ENCODE data around the gene C1orf226. TPM values are rescaled to one million over a fixed set of nuclear protein-coding genes. Genes with fewer than 3 reads are reported as not detected.

Gene C1orf226
- total RNA-seq, 1 donor from 2014 or later, result 0.52 TPM

- Histone ChIP-seq H3K4me1 (ENCODE audit: control insufficient read depth in 3 of 3, insufficient read depth in 3 of 3, low read length in 3 of 3) (no peaks in the 10 kb centered on the region), H3K9ac (ENCODE audit: low read depth in 1 of 3, low read length in 3 of 3) (no peak overlapping the region), H3K27me3 (ENCODE audit: control insufficient read depth in 3 of 3, insufficient read depth in 3 of 3, low read length in 3 of 3) (peaks cover 0 to 3% (median 0%) of the 10 kb centered on the region in 3 donors), H3K27ac (ENCODE audit: low read depth, low read length) (no peak overlapping the region), H3K9me3 (ENCODE audit: control insufficient read depth in 3 of 3, low read length in 3 of 3) (no peaks in the 10 kb centered on the region), H3K4me3 (ENCODE audit: low read length in 3 of 3) (no peak overlapping the region), H3K36me3 (ENCODE audit: control insufficient read depth in 3 of 3, insufficient read depth in 3 of 3, low read length in 3 of 3) (no peaks in the 10 kb centered on the region)
These were observed 16.1 kb upstream of the C1orf226 start for GRCh38 chr1:162365284-162366020.

- no peaks in the 10 kb centered on the region for H3K36me3 ChIP-seq (ENCODE audit: control insufficient read depth in 3 of 3, insufficient read depth in 3 of 3, low read length in 3 of 3)
- H3K9me3 ChIP-seq (ENCODE audit: control insufficient read depth in 3 of 3, low read length in 3 of 3), result no peaks in the 10 kb centered on the region
- H3K9ac ChIP-seq (ENCODE audit: low read depth in 1 of 3, low read length in 3 of 3), result no peak overlapping the region
- H3K4me1 ChIP-seq (ENCODE audit: control insufficient read depth in 3 of 3, insufficient read depth in 3 of 3, low read length in 3 of 3), result no peaks in the 10 kb centered on the region
- H3K27ac ChIP-seq (ENCODE audit: low read depth, low read length), result no peak overlapping the region
- H3K4me3 ChIP-seq (ENCODE audit: low read length in 3 of 3), result no peak overlapping the region
- H3K27me3 ChIP-seq (ENCODE audit: control insufficient read depth in 3 of 3, insufficient read depth in 3 of 3, low read length in 3 of 3), result peaks cover 0 to 3% (median 0%) of the 10 kb centered on the region in 3 donors
These were observed 15.4 kb upstream of the C1orf226 start for GRCh38 chr1:162366149-162366548.

- Histone ChIP-seq H3K4me1 (ENCODE audit: control insufficient read depth in 3 of 3, insufficient read depth in 3 of 3, low read length in 3 of 3) (no peaks in the 10 kb centered on the region), H3K36me3 (ENCODE audit: control insufficient read depth in 3 of 3, insufficient read depth in 3 of 3, low read length in 3 of 3) (no peaks in the 10 kb centered on the region), H3K27me3 (ENCODE audit: control insufficient read depth in 3 of 3, insufficient read depth in 3 of 3, low read length in 3 of 3) (peaks cover 0 to 3% (median 0%) of the 10 kb centered on the region in 3 donors), H3K9me3 (ENCODE audit: control insufficient read depth in 3 of 3, low read length in 3 of 3) (no peaks in the 10 kb centered on the region), H3K27ac (ENCODE audit: low read depth, low read length) (no peak overlapping the region), H3K4me3 (ENCODE audit: low read length in 3 of 3) (peak overlapping the region; percentile 55 to 66 (median 59)), H3K9ac (ENCODE audit: low read depth in 1 of 3, low read length in 3 of 3) (peak overlapping the region in 1 of 3 donors; percentile 57)
These were observed 14.9 kb upstream of the C1orf226 start for GRCh38 chr1:162366671-162367070.

GRCh38 chr1:162367073-162367472, 14.5 kb upstream of the C1orf226 start:
- Histone ChIP-seq H3K4me1 (ENCODE audit: control insufficient read depth in 3 of 3, insufficient read depth in 3 of 3, low read length in 3 of 3) (no peaks in the 10 kb centered on the region), H3K36me3 (ENCODE audit: control insufficient read depth in 3 of 3, insufficient read depth in 3 of 3, low read length in 3 of 3) (no peaks in the 10 kb centered on the region), H3K9me3 (ENCODE audit: control insufficient read depth in 3 of 3, low read length in 3 of 3) (no peaks in the 10 kb centered on the region), H3K4me3 (ENCODE audit: low read length in 3 of 3) (peak overlapping the region; percentile 55 to 66 (median 59)), H3K27ac (ENCODE audit: low read depth, low read length) (no peak overlapping the region), H3K27me3 (ENCODE audit: control insufficient read depth in 3 of 3, insufficient read depth in 3 of 3, low read length in 3 of 3) (peaks cover 0 to 3% (median 0%) of the 10 kb centered on the region in 3 donors), H3K9ac (ENCODE audit: low read depth in 1 of 3, low read length in 3 of 3) (peak overlapping the region in 1 of 3 donors; percentile 57)

- H3K27ac ChIP-seq (ENCODE audit: low read depth, low read length), result no peak overlapping the region
- no peaks in the 10 kb centered on the region for H3K36me3 ChIP-seq (ENCODE audit: control insufficient read depth in 3 of 3, insufficient read depth in 3 of 3, low read length in 3 of 3)
- H3K4me1 ChIP-seq (ENCODE audit: control insufficient read depth in 3 of 3, insufficient read depth in 3 of 3, low read length in 3 of 3), result no peaks in the 10 kb centered on the region
- H3K27me3 ChIP-seq (ENCODE audit: control insufficient read depth in 3 of 3, insufficient read depth in 3 of 3, low read length in 3 of 3), result peaks cover 0 to 3% (median 0%) of the 10 kb centered on the region in 3 donors
- no peak overlapping the region for H3K9ac ChIP-seq (ENCODE audit: low read depth in 1 of 3, low read length in 3 of 3)
- no peak overlapping the region for H3K4me3 ChIP-seq (ENCODE audit: low read length in 3 of 3)
- H3K9me3 ChIP-seq (ENCODE audit: control insufficient read depth in 3 of 3, low read length in 3 of 3), result no peaks in the 10 kb centered on the region
These were observed 13.8 kb upstream of the C1orf226 start for GRCh38 chr1:162367772-162368171.

GRCh38 chr1:162368451-162368850, 13.1 kb upstream of the C1orf226 start:
- H3K27ac ChIP-seq (ENCODE audit: low read depth, low read length), result no peak overlapping the region
- no peaks in the 10 kb centered on the region for H3K4me1 ChIP-seq (ENCODE audit: control insufficient read depth in 3 of 3, insufficient read depth in 3 of 3, low read length in 3 of 3)
- H3K9ac ChIP-seq (ENCODE audit: low read depth in 1 of 3, low read length in 3 of 3), result no peak overlapping the region
- H3K4me3 ChIP-seq (ENCODE audit: low read length in 3 of 3), result no peak overlapping the region
- H3K9me3 ChIP-seq (ENCODE audit: control insufficient read depth in 3 of 3, low read length in 3 of 3), result no peaks in the 10 kb centered on the region
- H3K36me3 ChIP-seq (ENCODE audit: control insufficient read depth in 3 of 3, insufficient read depth in 3 of 3, low read length in 3 of 3), result no peaks in the 10 kb centered on the region
- H3K27me3 ChIP-seq (ENCODE audit: control insufficient read depth in 3 of 3, insufficient read depth in 3 of 3, low read length in 3 of 3), result peaks cover 0 to 3% (median 0%) of the 10 kb centered on the region in 3 donors

GRCh38 chr1:162369571-162369970, 12.0 kb upstream of the C1orf226 start:
- H3K9me3 ChIP-seq (ENCODE audit: control insufficient read depth in 3 of 3, low read length in 3 of 3), result no peaks in the 10 kb centered on the region
- no peak overlapping the region for H3K4me3 ChIP-seq (ENCODE audit: low read length in 3 of 3)
- no peaks in the 10 kb centered on the region for H3K36me3 ChIP-seq (ENCODE audit: control insufficient read depth in 3 of 3, insufficient read depth in 3 of 3, low read length in 3 of 3)
- H3K9ac ChIP-seq (ENCODE audit: low read depth in 1 of 3, low read length in 3 of 3), result no peak overlapping the region
- no peak overlapping the region for H3K27ac ChIP-seq (ENCODE audit: low read depth, low read length)
- H3K27me3 ChIP-seq (ENCODE audit: control insufficient read depth in 3 of 3, insufficient read depth in 3 of 3, low read length in 3 of 3), result peaks cover 0 to 3% (median 0%) of the 10 kb centered on the region in 3 donors
- no peaks in the 10 kb centered on the region for H3K4me1 ChIP-seq (ENCODE audit: control insufficient read depth in 3 of 3, insufficient read depth in 3 of 3, low read length in 3 of 3)

- H3K4me1 ChIP-seq (ENCODE audit: control insufficient read depth in 3 of 3, insufficient read depth in 3 of 3, low read length in 3 of 3), result no peaks in the 10 kb centered on the region
- peaks cover 0 to 3% (median 0%) of the 10 kb centered on the region in 3 donors for H3K27me3 ChIP-seq (ENCODE audit: control insufficient read depth in 3 of 3, insufficient read depth in 3 of 3, low read length in 3 of 3)
- no peak overlapping the region for H3K4me3 ChIP-seq (ENCODE audit: low read length in 3 of 3)
- no peaks in the 10 kb centered on the region for H3K36me3 ChIP-seq (ENCODE audit: control insufficient read depth in 3 of 3, insufficient read depth in 3 of 3, low read length in 3 of 3)
- no peak overlapping the region for H3K9ac ChIP-seq (ENCODE audit: low read depth in 1 of 3, low read length in 3 of 3)
- H3K27ac ChIP-seq (ENCODE audit: low read depth, low read length), result no peak overlapping the region
- H3K9me3 ChIP-seq (ENCODE audit: control insufficient read depth in 3 of 3, low read length in 3 of 3), result no peaks in the 10 kb centered on the region
These were observed 11.4 kb upstream of the C1orf226 start for GRCh38 chr1:162370161-162370560.

- peaks cover 0 to 3% (median 0%) of the 10 kb centered on the region in 3 donors for H3K27me3 ChIP-seq (ENCODE audit: control insufficient read depth in 3 of 3, insufficient read depth in 3 of 3, low read length in 3 of 3)
- H3K9me3 ChIP-seq (ENCODE audit: control insufficient read depth in 3 of 3, low read length in 3 of 3), result no peaks in the 10 kb centered on the region
- H3K4me3 ChIP-seq (ENCODE audit: low read length in 3 of 3), result no peak overlapping the region
- no peaks in the 10 kb centered on the region for H3K4me1 ChIP-seq (ENCODE audit: control insufficient read depth in 3 of 3, insufficient read depth in 3 of 3, low read length in 3 of 3)
- H3K9ac ChIP-seq (ENCODE audit: low read depth in 1 of 3, low read length in 3 of 3), result no peak overlapping the region
- no peak overlapping the region for H3K27ac ChIP-seq (ENCODE audit: low read depth, low read length)
- H3K36me3 ChIP-seq (ENCODE audit: control insufficient read depth in 3 of 3, insufficient read depth in 3 of 3, low read length in 3 of 3), result no peaks in the 10 kb centered on the region
These were observed 10.8 kb upstream of the C1orf226 start for GRCh38 chr1:162370721-162371120.

- Histone ChIP-seq H3K36me3 (ENCODE audit: control insufficient read depth in 3 of 3, insufficient read depth in 3 of 3, low read length in 3 of 3) (no peaks in the 10 kb centered on the region), H3K9me3 (ENCODE audit: control insufficient read depth in 3 of 3, low read length in 3 of 3) (no peaks in the 10 kb centered on the region), H3K27ac (ENCODE audit: low read depth, low read length) (no peak overlapping the region), H3K9ac (ENCODE audit: low read depth in 1 of 3, low read length in 3 of 3) (no peak overlapping the region), H3K4me3 (ENCODE audit: low read length in 3 of 3) (no peak overlapping the region), H3K27me3 (ENCODE audit: control insufficient read depth in 3 of 3, insufficient read depth in 3 of 3, low read length in 3 of 3) (no peaks in the 10 kb centered on the region), H3K4me1 (ENCODE audit: control insufficient read depth in 3 of 3, insufficient read depth in 3 of 3, low read length in 3 of 3) (no peaks in the 10 kb centered on the region)
These were observed 9.9 kb upstream of the C1orf226 start for GRCh38 chr1:162371611-162372010.

All from skeletal muscle tissue (tissue), 4 donors.